ENCODE data around the gene KDM8. TPM values are rescaled to one million over a fixed set of nuclear protein-coding genes. Genes with fewer than 3 reads are reported as not detected.
"Not testable (repeated sequence)": the region's sequence is repeated elsewhere in the genome, so short reads cannot be mapped to it uniquely, and the experiment has no call there.

KDM8 gene
- total RNA-seq, 4 donors from 2014 or later: 4.4 to 14.2 (median 9.2) TPM

- no peaks in the 10 kb centered on the region for H3K27me3 ChIP-seq
- H3K9me3 ChIP-seq: no peaks in the 10 kb centered on the region
- no peak overlapping the region for H3K4me3 ChIP-seq
- peaks cover 0 to 31% (median 5%) of the 10 kb centered on the region in 4 donors for H3K4me1 ChIP-seq
- H3K36me3 ChIP-seq: no peaks in the 10 kb centered on the region
- intact Hi-C loops (cut with DNase I; ENCODE audit: low total_unique reads): no loop called here
- H3K27ac ChIP-seq: peak overlapping the region in 1 of 4 donors; percentile 70
- 100% methylated on average over 3 of the region's 3 CpGs; no CpG with 5 or more reads in 1 of the 2 donors for WGBS, 2 donors (ENCODE audit: low coverage in 1 of 2)
- no peak for TF ChIP-seq POLR2AphosphoS5 (IDR thresholded peaks at IDR 0.05)
- no peak for DNase-seq
- in situ Hi-C loops (cut with MboI; ENCODE audit: low pct_ligation_motif_present in 1 of 4, low pct_unique_long_range_greater_than_20kb in 1 of 4, low sequenced_read_pairs in 3 of 4): no loop called here
Observed at GRCh38 chr16:27256861-27257260, 53.5 kb downstream of the KDM8 start.

GRCh38 chr16:27257271-27257670, 53.9 kb downstream of the KDM8 start:
- Histone ChIP-seq H3K27ac (peak overlapping the region; percentile 64 to 70 (median 66)), H3K36me3 (no peaks in the 10 kb centered on the region), H3K27me3 (no peaks in the 10 kb centered on the region), H3K9me3 (no peaks in the 10 kb centered on the region), H3K4me1 (peaks cover 0 to 31% (median 5%) of the 10 kb centered on the region in 4 donors), H3K4me3 (no peak overlapping the region)
- in situ Hi-C loops (cut with MboI; ENCODE audit: low pct_ligation_motif_present in 1 of 4, low pct_unique_long_range_greater_than_20kb in 1 of 4, low sequenced_read_pairs in 3 of 4): no loop called here
- intact Hi-C loops (cut with DNase I; ENCODE audit: low total_unique reads): no loop called here
- no peak for DNase-seq
- TF ChIP-seq POLR2AphosphoS5 (IDR thresholded peaks at IDR 0.05) (no peak), POLR2A (IDR thresholded peaks at IDR 0.05) (no peak), CTCF (IDR thresholded peaks at IDR 0.05) (no peak), EP300 (IDR thresholded peaks at IDR 0.05; ENCODE audit: low read depth) (no peak)
- 93 to 100% methylated on average over 2 to 14 of the region's 14 CpGs for WGBS, 2 donors (ENCODE audit: low coverage in 1 of 2)

GRCh38 chr16:27258241-27258734, 55.0 kb downstream of the KDM8 start:
- TF ChIP-seq POLR2A (IDR thresholded peaks at IDR 0.05) (no peak), POLR2AphosphoS5 (IDR thresholded peaks at IDR 0.05) (peak in 2 of 3 donors; percentile 38 to 44), EP300 (IDR thresholded peaks at IDR 0.05; ENCODE audit: low read depth) (peak; percentile 47)

GRCh38 chr16:27259710-27260109, 56.4 kb downstream of the KDM8 start:
- 84 to 94% methylated on average over 3 to 4 of the region's 4 CpGs for WGBS, 2 donors (ENCODE audit: low coverage in 1 of 2)
- in situ Hi-C loops (cut with MboI; ENCODE audit: low pct_ligation_motif_present in 1 of 4, low pct_unique_long_range_greater_than_20kb in 1 of 4, low sequenced_read_pairs in 3 of 4) (no loop called here), intact Hi-C loops (cut with DNase I; ENCODE audit: low total_unique reads) (no loop called here)
- no peak for DNase-seq
- Histone ChIP-seq H3K27me3 (no peaks in the 10 kb centered on the region), H3K36me3 (no peaks in the 10 kb centered on the region), H3K4me1 (peaks cover 0 to 14% (median 0%) of the 10 kb centered on the region in 4 donors), H3K27ac (peak overlapping the region in 1 of 4 donors; percentile 70), H3K9me3 (no peaks in the 10 kb centered on the region), H3K4me3 (no peak overlapping the region)
- TF ChIP-seq CTCF (IDR thresholded peaks at IDR 0.05) (no peak), EP300 (IDR thresholded peaks at IDR 0.05; ENCODE audit: low read depth) (no peak), POLR2AphosphoS5 (IDR thresholded peaks at IDR 0.05) (no peak), POLR2A (IDR thresholded peaks at IDR 0.05) (no peak)

More at GRCh38 chr16:27258241-27258734, 55.0 kb downstream of the KDM8 start:
- intact Hi-C loops (cut with DNase I; ENCODE audit: low total_unique reads): no loop called here
- Histone ChIP-seq H3K4me1 (peaks cover 0 to 28% (median 5%) of the 10 kb centered on the region in 4 donors), H3K36me3 (no peaks in the 10 kb centered on the region), H3K4me3 (no peak overlapping the region), H3K9me3 (no peaks in the 10 kb centered on the region), H3K27ac (peak overlapping the region; percentile 64 to 70 (median 66)), H3K27me3 (no peaks in the 10 kb centered on the region)
- DNase-seq: no peak
- WGBS, 2 donors (ENCODE audit: low coverage in 1 of 2): 63 to 95% methylated on average over 3 of the region's 3 CpGs
- in situ Hi-C loops (cut with MboI; ENCODE audit: low pct_ligation_motif_present in 1 of 4, low pct_unique_long_range_greater_than_20kb in 1 of 4, low sequenced_read_pairs in 3 of 4): no loop called here

GRCh38 chr16:27262904-27263423, 59.6 kb downstream of the KDM8 start:
- H3K36me3 ChIP-seq; H3K9me3 ChIP-seq; H3K4me3 ChIP-seq; DNase-seq; H3K27ac ChIP-seq; H3K27me3 ChIP-seq; intact Hi-C loops (cut with DNase I; ENCODE audit: low total_unique reads); in situ Hi-C loops (cut with MboI; ENCODE audit: low pct_ligation_motif_present in 1 of 4, low pct_unique_long_range_greater_than_20kb in 1 of 4, low sequenced_read_pairs in 3 of 4): not testable (repeated sequence)
- WGBS, 2 donors (ENCODE audit: low coverage in 1 of 2): 83 to 93% methylated on average over 2 of the region's 2 CpGs
- peaks cover 0 to 17% (median 5%) of the 10 kb centered on the region in 4 donors for H3K4me1 ChIP-seq

Data from transverse colon (tissue), 4 donors.